ENCODE measurements around the gene OR6X1.
"Not testable (repeated sequence)": the region's sequence is repeated elsewhere in the genome, so short reads cannot be mapped to it uniquely, and the experiment has no call there.

The OR6X1 gene

GRCh38 chr11:123725995-123726655, 28.2 kb downstream of the OR6X1 start:
- no peak overlapping the region for H3K27ac ChIP-seq (ENCODE audit: low read depth, low read length)
- peaks cover 82% of the 10 kb centered on the region for H3K36me3 ChIP-seq (ENCODE audit: insufficient read depth, low read length)
- H3K9ac ChIP-seq (ENCODE audit: low read depth, low read length), result no peak overlapping the region
- 0 out of 2 replicates have a peak, but pooled peaks cover 2% of the 10 kb centered on the region for H3K9me3 ChIP-seq (ENCODE audit: insufficient read depth, low read depth, low read length)
- 95% methylated on average over 23 of the region's 23 CpGs for WGBS
- H3K27me3 ChIP-seq (ENCODE audit: insufficient read depth, low read length), result no peaks in the 10 kb centered on the region
- no peak overlapping the region for H3K4me3 ChIP-seq (ENCODE audit: low read length)
- H3K4me1 ChIP-seq (ENCODE audit: insufficient read depth, low read length), result no peaks in the 10 kb centered on the region

GRCh38 chr11:123719452-123719851, 34.9 kb downstream of the OR6X1 start:
- no CpG with 5 or more reads among the region's 1 CpG for WGBS
- Histone ChIP-seq H3K27ac (ENCODE audit: low read depth, low read length) (no peak overlapping the region), H3K27me3 (ENCODE audit: insufficient read depth, low read length) (no peaks in the 10 kb centered on the region), H3K9me3 (ENCODE audit: insufficient read depth, low read depth, low read length) (no peaks in the 10 kb centered on the region), H3K4me1 (ENCODE audit: insufficient read depth, low read length) (no peaks in the 10 kb centered on the region), H3K9ac (ENCODE audit: low read depth, low read length) (no peak overlapping the region), H3K36me3 (ENCODE audit: insufficient read depth, low read length) (peaks cover 15% of the 10 kb centered on the region), H3K4me3 (ENCODE audit: low read length) (no peak overlapping the region)

GRCh38 chr11:123718469-123718868, 35.8 kb downstream of the OR6X1 start:
- Histone ChIP-seq H3K9ac (ENCODE audit: low read depth, low read length) (no peak overlapping the region), H3K27ac (ENCODE audit: low read depth, low read length) (no peak overlapping the region), H3K9me3 (ENCODE audit: insufficient read depth, low read depth, low read length) (no peaks in the 10 kb centered on the region), H3K27me3 (ENCODE audit: insufficient read depth, low read length) (no peaks in the 10 kb centered on the region), H3K4me1 (ENCODE audit: insufficient read depth, low read length) (no peaks in the 10 kb centered on the region), H3K36me3 (ENCODE audit: insufficient read depth, low read length) (peaks cover 5% of the 10 kb centered on the region), H3K4me3 (ENCODE audit: low read length) (no peak overlapping the region)
- 97% methylated on average over 3 of the region's 4 CpGs for WGBS

GRCh38 chr11:123718063-123718462, 36.3 kb downstream of the OR6X1 start:
- peaks cover 1% of the 10 kb centered on the region; the same call in 1 of the 2 replicates for H3K36me3 ChIP-seq (ENCODE audit: insufficient read depth, low read length)
- H3K4me3 ChIP-seq (ENCODE audit: low read length), result no peak overlapping the region

GRCh38 chr11:123712627-123713026, 41.7 kb downstream of the OR6X1 start:
- H3K36me3 ChIP-seq (ENCODE audit: insufficient read depth, low read length); H3K27me3 ChIP-seq (ENCODE audit: insufficient read depth, low read length); H3K4me3 ChIP-seq (ENCODE audit: low read length); H3K4me1 ChIP-seq (ENCODE audit: insufficient read depth, low read length); H3K9ac ChIP-seq (ENCODE audit: low read depth, low read length); H3K27ac ChIP-seq (ENCODE audit: low read depth, low read length); H3K9me3 ChIP-seq (ENCODE audit: insufficient read depth, low read depth, low read length): not testable (repeated sequence)
- 93% methylated on average over 3 of the region's 3 CpGs for WGBS

More at GRCh38 chr11:123718063-123718462, 36.3 kb downstream of the OR6X1 start:
- H3K9me3 ChIP-seq (ENCODE audit: insufficient read depth, low read depth, low read length), result no peaks in the 10 kb centered on the region
- H3K9ac ChIP-seq (ENCODE audit: low read depth, low read length), result no peak overlapping the region
- H3K27ac ChIP-seq (ENCODE audit: low read depth, low read length), result no peak overlapping the region
- WGBS, result 94% methylated on average over 2 of the region's 2 CpGs
- no peaks in the 10 kb centered on the region for H3K4me1 ChIP-seq (ENCODE audit: insufficient read depth, low read length)
- H3K27me3 ChIP-seq (ENCODE audit: insufficient read depth, low read length), result no peaks in the 10 kb centered on the region

GRCh38 chr11:123707606-123708205, 46.6 kb downstream of the OR6X1 start:
- Histone ChIP-seq H3K36me3 (ENCODE audit: insufficient read depth, low read length) (no peaks in the 10 kb centered on the region), H3K27ac (ENCODE audit: low read depth, low read length) (no peak overlapping the region), H3K9ac (ENCODE audit: low read depth, low read length) (no peak overlapping the region), H3K27me3 (ENCODE audit: insufficient read depth, low read length) (no peaks in the 10 kb centered on the region), H3K4me3 (ENCODE audit: low read length) (no peak overlapping the region), H3K9me3 (ENCODE audit: insufficient read depth, low read depth, low read length) (no peaks in the 10 kb centered on the region), H3K4me1 (ENCODE audit: insufficient read depth, low read length) (no peaks in the 10 kb centered on the region)
- WGBS, result 14% methylated on average over 7 of the region's 8 CpGs

GRCh38 chr11:123707206-123707605, 47.1 kb downstream of the OR6X1 start:
- WGBS, result 97% methylated on average over 3 of the region's 3 CpGs
- no peak overlapping the region for H3K9ac ChIP-seq (ENCODE audit: low read depth, low read length)
- no peak overlapping the region for H3K4me3 ChIP-seq (ENCODE audit: low read length)
- no peaks in the 10 kb centered on the region for H3K36me3 ChIP-seq (ENCODE audit: insufficient read depth, low read length)
- H3K27me3 ChIP-seq (ENCODE audit: insufficient read depth, low read length), result no peaks in the 10 kb centered on the region
- no peaks in the 10 kb centered on the region for H3K9me3 ChIP-seq (ENCODE audit: insufficient read depth, low read depth, low read length)
- H3K4me1 ChIP-seq (ENCODE audit: insufficient read depth, low read length), result no peaks in the 10 kb centered on the region
- H3K27ac ChIP-seq (ENCODE audit: low read depth, low read length), result no peak overlapping the region

GRCh38 chr11:123704341-123704740, 50.0 kb downstream of the OR6X1 start:
- 94% methylated on average over 2 of the region's 3 CpGs for WGBS
- Histone ChIP-seq H3K27me3 (ENCODE audit: insufficient read depth, low read length) (no peaks in the 10 kb centered on the region), H3K27ac (ENCODE audit: low read depth, low read length) (no peak overlapping the region), H3K4me1 (ENCODE audit: insufficient read depth, low read length) (no peaks in the 10 kb centered on the region), H3K4me3 (ENCODE audit: low read length) (no peak overlapping the region), H3K36me3 (ENCODE audit: insufficient read depth, low read length) (no peaks in the 10 kb centered on the region), H3K9ac (ENCODE audit: low read depth, low read length) (no peak overlapping the region), H3K9me3 (ENCODE audit: insufficient read depth, low read depth, low read length) (no peaks in the 10 kb centered on the region)
